B cell (primary cell): ENCODE data around the gene CPNE5. TPM values are rescaled to one million over a fixed set of nuclear protein-coding genes. Genes with fewer than 3 reads are reported as not detected.

ENCODE experiments used
- ATAC-seq: fragments of 200-7000 bp; cut with Tn5 transposase; one replicate; pipeline ENCODE4 v1.10.0; 2021; ENCODE audit warnings: low read depth, mild to moderate bottlenecking, moderate number of reproducible peaks, moderate library complexity
- CTCF ChIA-PET: fragments of 350-600 bp; sonication (Branson Sonifier 250); formaldehyde crosslinking; loops from one replicate; lab custom pipeline; 2021; ENCODE audit warnings: antibody characterized with exemption, inconsistent platforms; lab: Charles Lee
- POLR2A ChIA-PET: fragments of 350-600 bp; sonication (Branson Sonifier 250); formaldehyde crosslinking; loops from one replicate; lab custom pipeline; 2021; ENCODE audit warnings: antibody characterized with exemption; lab: Charles Lee
- DNase-seq: peaks from one replicate; pipeline ENCODE4 v3.0.0; 2013
- H2AFZ ChIP-seq: 2 replicates; pipeline ENCODE4 v1.6.1; 2012; ENCODE audit warnings: mild to moderate bottlenecking, low read depth, low read length; ENCODE audit not compliant: insufficient read depth, poor library complexity, severe bottlenecking
- H3K27ac ChIP-seq, 2 donors: 1 replicate in 1 of 2; 2 replicates in 1 of 2; pipeline ENCODE4 v1.5.1; 2012 to 2013; ENCODE audit warnings: low read length in 2 of 2, mild to moderate bottlenecking in 2 of 2, moderate library complexity in 1 of 2
- H3K27me3 ChIP-seq, 4 experiments: fragments of 200-600 bp in 1 of 4; sonication (generic) in 1 of 4; replicated peaks in 1 of 4; 1 replicate in 2 of 4; 2 replicates in 2 of 4; pipeline versions ENCODE4 v1.6.1 to v1.7.0; 2013 to 2016; ENCODE audit warnings: low read length in 3 of 4, mild to moderate bottlenecking in 2 of 4, mixed read lengths in 1 of 4, moderate library complexity in 1 of 4; ENCODE audit not compliant: insufficient read depth in 4 of 4, control insufficient read depth in 3 of 4; ENCODE audit errors: control extremely low read depth in 1 of 4
- H3K36me3 ChIP-seq, 2 experiments: replicated peaks in 1 of 2; 1 replicate in 1 of 2; 2 replicates in 1 of 2; pipeline versions ENCODE4 v1.6.1 to v1.7.1; 2013; ENCODE audit warnings: low read length in 1 of 2; ENCODE audit not compliant: insufficient read depth in 2 of 2, control insufficient read depth in 1 of 2; ENCODE audit errors: control extremely low read depth in 1 of 2, extremely low read depth in 1 of 2
- H3K4me1 ChIP-seq, 2 donors: fragments of 200-600 bp in 1 of 2; sonication (generic) in 1 of 2; 1 replicate in 1 of 2; 2 replicates in 1 of 2; pipeline versions ENCODE4 v1.5.1 to v1.6.1; 2013 to 2017; ENCODE audit warnings: low read length in 2 of 2; ENCODE audit not compliant: control insufficient read depth in 2 of 2, insufficient read depth in 2 of 2
- H3K4me2 ChIP-seq: replicated peaks from 2 replicates; pipeline ENCODE3; 2012; ENCODE audit warnings: mild to moderate bottlenecking, low read depth, low read length; ENCODE audit not compliant: poor library complexity, severe bottlenecking
- H3K4me3 ChIP-seq, 5 experiments: fragments of 200-600 bp in 1 of 5; sonication (generic) in 1 of 5; 1 replicate in 3 of 5; 2 replicates in 2 of 5; pipeline versions ENCODE4 v1.5.1 to v1.7.0; 2011 to 2016; ENCODE audit warnings: low read length in 4 of 5, mild to moderate bottlenecking in 4 of 5, low read depth in 2 of 5, control low read depth in 1 of 5, moderate library complexity in 1 of 5; ENCODE audit not compliant: insufficient read depth in 1 of 5; ENCODE audit errors: control extremely low read depth in 1 of 5, extremely low read depth in 1 of 5
- H3K79me2 ChIP-seq: fragments of 200-600 bp; sonication (generic); one replicate; pipeline ENCODE4 v1.6.0; 2016; ENCODE audit warnings: low read length; ENCODE audit not compliant: control insufficient read depth, insufficient read depth
- H3K9ac ChIP-seq: fragments of 200-600 bp; sonication (generic); 2 replicates; pipeline ENCODE4 v1.6.1; 2017; ENCODE audit warnings: mild to moderate bottlenecking, low read length, moderate library complexity
- H3K9me3 ChIP-seq, 3 donors: one replicate each; pipeline versions ENCODE4 v1.6.1 to v1.7.1; 2013; ENCODE audit warnings: low read length in 2 of 3; ENCODE audit not compliant: control insufficient read depth in 2 of 3, insufficient read depth in 1 of 3; ENCODE audit errors: control extremely low read depth in 1 of 3
- H4K20me1 ChIP-seq: 2 replicates; pipeline ENCODE4 v1.6.0; 2012; ENCODE audit warnings: mild to moderate bottlenecking, low read length; ENCODE audit not compliant: insufficient read depth, control insufficient read depth, poor library complexity, severe bottlenecking
- H3K27ac Mint-ChIP-seq: one replicate; pipeline ENCODE4 v1.8.0; 2021; ENCODE audit warnings: mixed read lengths
- H3K27me3 Mint-ChIP-seq: one replicate; pipeline ENCODE4 v1.8.0; 2021; ENCODE audit warnings: mixed read lengths
- H3K4me1 Mint-ChIP-seq: one replicate; pipeline ENCODE4 v1.8.0; 2021; ENCODE audit warnings: mixed read lengths
- H3K4me3 Mint-ChIP-seq: one replicate; pipeline ENCODE4 v1.8.0; 2021; ENCODE audit warnings: mixed read lengths
- H3K9me3 Mint-ChIP-seq: one replicate; pipeline ENCODE4 v1.8.0; 2022; ENCODE audit warnings: mixed read lengths; ENCODE audit not compliant: insufficient read depth
- EZH2 ChIP-seq: IDR thresholded peaks from 2 replicates; pipeline ENCODE4 v1.6.1; 2012; ENCODE audit warnings: borderline replicate concordance, low read depth, mild to moderate bottlenecking, moderate library complexity, low read length; ENCODE audit not compliant: insufficient read depth, poor library complexity, severe bottlenecking
- WGBS: methylation state at CpG from one replicate; pipeline ENCODE4 v1.1.5; 2013; ENCODE audit warnings: missing lambda C conversion rate; ENCODE audit not compliant: insufficient coverage; 5-methylcytosine and 5-hydroxymethylcytosine counted together
- intact Hi-C: fragments of 100-400 bp; cut with micrococcal nuclease; formaldehyde crosslinking; loops from one replicate; pipeline ENCODE4 v1.10.0; 2022
- polyA plus RNA-seq: library from polyadenylated mRNA; depleted of rRNA; stranded (reverse); fragments of >200 nt; gene quantifications from 2 replicates; pipeline ENCODE4 v1.2.3, GENCODE V29; 2012
- total RNA-seq, 2 donors: library from RNA; stranded (reverse); fragments of 120-200 nt in 1 of 2; gene quantifications; 1 replicate in 1 of 2; 2 replicates in 1 of 2; pipeline versions ENCODE4 v1.2.3 to v1.2.4, GENCODE V29; 2013 to 2022
- TF ChIP-seq, protein P1 (sequence below): fragments of 200-600 bp; IDR thresholded peaks from one replicate; pipeline ENCODE4 v1.8.0; 2022; ENCODE audit warnings: antibody characterized with exemption, mild to moderate bottlenecking

Gene CPNE5
- total and polyA plus RNA-seq, 2 donors (not counting 1 experiment from before 2014, with no cell fraction given), result 49.8 to 357 TPM

DNA sequence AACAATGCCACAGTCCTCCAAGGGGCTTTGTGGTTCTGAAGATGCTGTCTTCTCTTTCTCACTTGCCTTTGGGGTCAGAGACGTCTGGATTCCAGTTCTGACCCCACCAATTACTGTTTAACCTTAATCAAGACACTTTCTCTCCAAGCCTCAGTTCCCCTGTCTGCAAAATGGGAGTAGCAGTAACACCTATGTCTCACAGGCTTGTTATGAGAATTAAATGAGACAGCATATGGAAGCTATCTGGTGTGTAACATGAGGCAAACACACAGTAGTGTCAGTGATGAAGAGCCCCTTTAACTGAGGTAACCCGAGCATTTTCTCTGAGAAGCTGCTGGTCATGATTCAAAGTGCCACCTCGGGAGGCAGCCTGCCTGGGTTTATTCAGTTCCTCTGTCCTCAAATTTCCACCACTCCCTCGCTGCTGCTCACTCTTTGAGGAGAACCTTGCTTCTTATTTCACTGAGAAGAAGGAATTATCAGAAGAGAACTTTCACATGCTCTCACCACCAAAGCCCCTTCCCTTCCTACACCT is 23.7 kb upstream of the CPNE5 start:
- peaks cover 6% of the 10 kb centered on the region for H4K20me1 ChIP-seq
- no peaks in the 10 kb centered on the region for H3K4me1 ChIP-seq
- ChIA-PET POLR2A (no interaction called here), CTCF (interaction anchor here (2.2 to 5.2 kb wide), 2 partner anchors 12 to 155 kb away, joined by 6 to 29 read pairs; no protein-coding TSS in a partner anchor)
- DNase-seq (no peak), ATAC-seq (no peak)
- Mint-ChIP-seq H3K27me3 (no peaks in the 10 kb centered on the region), H3K4me3 (no peak overlapping the region), H3K27ac (no peak overlapping the region), H3K9me3 (no peaks in the 10 kb centered on the region), H3K4me1 (peaks cover 1% of the 10 kb centered on the region)
- intact Hi-C loops, result no loop called here
- peaks cover 64% of the 10 kb centered on the region for H3K79me2 ChIP-seq
- TF ChIP-seq, protein P1, sequence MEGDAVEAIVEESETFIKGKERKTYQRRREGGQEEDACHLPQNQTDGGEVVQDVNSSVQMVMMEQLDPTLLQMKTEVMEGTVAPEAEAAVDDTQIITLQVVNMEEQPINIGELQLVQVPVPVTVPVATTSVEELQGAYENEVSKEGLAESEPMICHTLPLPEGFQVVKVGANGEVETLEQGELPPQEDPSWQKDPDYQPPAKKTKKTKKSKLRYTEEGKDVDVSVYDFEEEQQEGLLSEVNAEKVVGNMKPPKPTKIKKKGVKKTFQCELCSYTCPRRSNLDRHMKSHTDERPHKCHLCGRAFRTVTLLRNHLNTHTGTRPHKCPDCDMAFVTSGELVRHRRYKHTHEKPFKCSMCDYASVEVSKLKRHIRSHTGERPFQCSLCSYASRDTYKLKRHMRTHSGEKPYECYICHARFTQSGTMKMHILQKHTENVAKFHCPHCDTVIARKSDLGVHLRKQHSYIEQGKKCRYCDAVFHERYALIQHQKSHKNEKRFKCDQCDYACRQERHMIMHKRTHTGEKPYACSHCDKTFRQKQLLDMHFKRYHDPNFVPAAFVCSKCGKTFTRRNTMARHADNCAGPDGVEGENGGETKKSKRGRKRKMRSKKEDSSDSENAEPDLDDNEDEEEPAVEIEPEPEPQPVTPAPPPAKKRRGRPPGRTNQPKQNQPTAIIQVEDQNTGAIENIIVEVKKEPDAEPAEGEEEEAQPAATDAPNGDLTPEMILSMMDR, result no peak
- no peak for TF ChIP-seq EZH2
- H3K27ac ChIP-seq, result no peak overlapping the region
- H3K36me3 ChIP-seq, result peaks cover 2 to 50% of the 10 kb centered on the region in 2 experiments
- H3K27me3 ChIP-seq, result no peaks in the 10 kb centered on the region
- H3K4me2 ChIP-seq, result no peak overlapping the region
- no peak overlapping the region for H2AFZ ChIP-seq
- H3K9me3 ChIP-seq, result no peaks in the 10 kb centered on the region
- 90% methylated on average over 4 of the region's 4 CpGs for WGBS
- no peak overlapping the region for H3K9ac ChIP-seq
- H3K4me3 ChIP-seq, result no peak overlapping the region

DNA sequence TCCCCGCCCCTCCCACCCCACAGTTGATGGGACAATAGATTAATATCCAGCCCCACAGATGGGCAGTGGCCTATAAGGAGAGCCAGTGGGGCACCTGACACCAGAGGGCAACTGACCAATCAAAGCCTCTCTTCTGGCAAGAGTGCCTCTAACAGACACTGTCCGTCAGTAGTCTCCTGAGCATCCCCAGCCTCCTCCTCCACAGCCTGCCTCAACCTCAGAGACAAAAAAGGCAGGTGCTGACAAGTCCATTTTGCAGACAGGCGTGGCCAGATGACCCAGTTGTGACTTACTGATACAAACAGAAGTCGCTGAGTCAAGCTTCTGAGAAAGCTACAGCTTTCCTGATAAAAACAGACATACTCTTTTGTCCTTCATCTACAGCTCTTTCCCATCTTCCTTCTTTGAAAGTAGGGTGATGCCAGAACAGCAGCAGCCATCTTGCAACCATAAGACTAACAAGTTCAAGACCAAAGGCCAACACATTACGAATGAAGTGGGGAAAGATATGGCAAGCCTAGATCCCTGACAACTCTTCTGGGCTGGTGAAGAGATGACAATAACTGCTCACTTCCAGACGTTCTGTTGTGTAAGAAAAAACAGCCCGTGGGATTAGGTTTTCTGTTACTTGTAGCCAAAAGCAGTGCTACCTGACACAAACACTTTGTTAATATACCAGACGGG is 23.1 kb upstream of the CPNE5 start:
- DNase-seq (no peak), ATAC-seq (no peak)
- no peak overlapping the region for H3K27ac Mint-ChIP-seq
- ChIA-PET CTCF (interaction anchor here (5.2 kb wide), 1 partner anchor 11 kb away, joined by 29 read pairs; no protein-coding TSS in a partner anchor), POLR2A (no interaction called here)
- Histone ChIP-seq H4K20me1 (peaks cover 6% of the 10 kb centered on the region), H3K4me2 (no peak overlapping the region), H3K27ac (no peak overlapping the region), H3K79me2 (peaks cover 58% of the 10 kb centered on the region), H2AFZ (no peak overlapping the region), H3K9me3 (no peaks in the 10 kb centered on the region), H3K27me3 (no peaks in the 10 kb centered on the region), H3K9ac (no peak overlapping the region), H3K4me1 (no peaks in the 10 kb centered on the region), H3K36me3 (peaks cover 0 to 45% of the 10 kb centered on the region in 2 experiments), H3K4me3 (no peak overlapping the region)
- WGBS, result 98% methylated on average over 6 of the region's 8 CpGs
- H3K27me3 Mint-ChIP-seq, result no peaks in the 10 kb centered on the region
- no peak overlapping the region for H3K4me3 Mint-ChIP-seq
- TF ChIP-seq, protein P1, result no peak
- no peak for TF ChIP-seq EZH2
- H3K4me1 Mint-ChIP-seq, result no peaks in the 10 kb centered on the region
- intact Hi-C loops, result no loop called here
- H3K9me3 Mint-ChIP-seq, result no peaks in the 10 kb centered on the region
